ENCODE results near the gene INHBB.

- TF ChIP-seq, protein P1, sequence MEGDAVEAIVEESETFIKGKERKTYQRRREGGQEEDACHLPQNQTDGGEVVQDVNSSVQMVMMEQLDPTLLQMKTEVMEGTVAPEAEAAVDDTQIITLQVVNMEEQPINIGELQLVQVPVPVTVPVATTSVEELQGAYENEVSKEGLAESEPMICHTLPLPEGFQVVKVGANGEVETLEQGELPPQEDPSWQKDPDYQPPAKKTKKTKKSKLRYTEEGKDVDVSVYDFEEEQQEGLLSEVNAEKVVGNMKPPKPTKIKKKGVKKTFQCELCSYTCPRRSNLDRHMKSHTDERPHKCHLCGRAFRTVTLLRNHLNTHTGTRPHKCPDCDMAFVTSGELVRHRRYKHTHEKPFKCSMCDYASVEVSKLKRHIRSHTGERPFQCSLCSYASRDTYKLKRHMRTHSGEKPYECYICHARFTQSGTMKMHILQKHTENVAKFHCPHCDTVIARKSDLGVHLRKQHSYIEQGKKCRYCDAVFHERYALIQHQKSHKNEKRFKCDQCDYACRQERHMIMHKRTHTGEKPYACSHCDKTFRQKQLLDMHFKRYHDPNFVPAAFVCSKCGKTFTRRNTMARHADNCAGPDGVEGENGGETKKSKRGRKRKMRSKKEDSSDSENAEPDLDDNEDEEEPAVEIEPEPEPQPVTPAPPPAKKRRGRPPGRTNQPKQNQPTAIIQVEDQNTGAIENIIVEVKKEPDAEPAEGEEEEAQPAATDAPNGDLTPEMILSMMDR (IDR thresholded peaks at IDR 0.05; ENCODE audit: poor library complexity): no peak
- no peak for TF ChIP-seq EZH2 (IDR thresholded peaks at IDR 0.05; ENCODE audit: borderline replicate concordance)
Measured at GRCh38 chr2:120389036-120389391, 43.1 kb downstream of the INHBB start.

Measured in hepatocyte (in vitro differentiated cells).